Epithelial cell of prostate (primary cell): ENCODE data around the gene TMEM30A.

Experiments
- DNase-seq: peaks from one replicate; pipeline ENCODE4 v3.0.0-alpha.2; 2011; ENCODE audit warnings: low read depth, low spot score
- H3K27ac ChIP-seq: fragments of 450-650 bp; 2 replicates; pipeline ENCODE4 v1.5.1; 2017; ENCODE audit warnings: mild to moderate bottlenecking

The TMEM30A gene

GRCh38 chr6:75296811-75297779 lies 12.5 kb upstream of the TMEM30A start:
- no peak overlapping the region for H3K27ac ChIP-seq
- DNase-seq: no peak

- H3K27ac ChIP-seq: no peak overlapping the region
- no peak for DNase-seq
Measured at GRCh38 chr6:75292555-75292954, 8.0 kb upstream of the TMEM30A start.

- no peak for DNase-seq
- H3K27ac ChIP-seq: no peak overlapping the region
Measured at GRCh38 chr6:75291744-75292143, 7.2 kb upstream of the TMEM30A start.

GRCh38 chr6:75291331-75291730 lies 6.7 kb upstream of the TMEM30A start:
- DNase-seq: no peak
- no peak overlapping the region for H3K27ac ChIP-seq

- H3K27ac ChIP-seq: no peak overlapping the region
- no peak for DNase-seq
Measured at GRCh38 chr6:75290136-75290945, 5.7 kb upstream of the TMEM30A start.

- peak; percentile 18 for DNase-seq
- H3K27ac ChIP-seq: peak overlapping the region; percentile 27
Measured at GRCh38 chr6:75288023-75288422, 3.4 kb upstream of the TMEM30A start.

GRCh38 chr6:75287424-75287823 lies 2.8 kb upstream of the TMEM30A start:
- no peak for DNase-seq
- H3K27ac ChIP-seq: peak overlapping the region; percentile 27

- DNase-seq: no peak
- H3K27ac ChIP-seq: peak overlapping the region; percentile 27
Measured at GRCh38 chr6:75286955-75287354, 2.4 kb upstream of the TMEM30A start.

GRCh38 chr6:75285283-75285639 lies 669 bp upstream of the TMEM30A start:
- peak overlapping the region; percentile 79 for H3K27ac ChIP-seq

GRCh38 chr6:75283907-75284631 lies 523 bp downstream of the TMEM30A start:
- DNase-seq: no peak
- H3K27ac ChIP-seq: peak overlapping the region; percentile 79

More at GRCh38 chr6:75285283-75285639, 669 bp upstream of the TMEM30A start:
- DNase-seq: no peak

- DNase-seq: no peak
- no peak overlapping the region for H3K27ac ChIP-seq
Measured at GRCh38 chr6:75282706-75283105, 1.9 kb downstream of the TMEM30A start.

- DNase-seq: no peak
- H3K27ac ChIP-seq: no peak overlapping the region
Measured at GRCh38 chr6:75281653-75282052, 2.9 kb downstream of the TMEM30A start.

- no peak for DNase-seq
- H3K27ac ChIP-seq: peak overlapping the region; percentile 6
Measured at GRCh38 chr6:75280131-75280855, 4.3 kb downstream of the TMEM30A start.

GRCh38 chr6:75279418-75279817 lies 5.2 kb downstream of the TMEM30A start:
- peak overlapping the region; percentile 6 for H3K27ac ChIP-seq
- no peak for DNase-seq

- DNase-seq: no peak
- no peak overlapping the region for H3K27ac ChIP-seq
Measured at GRCh38 chr6:75278474-75279077, 6.0 kb downstream of the TMEM30A start.

- peak overlapping the region; percentile 72 for H3K27ac ChIP-seq
- DNase-seq: peak; percentile 76
Measured at GRCh38 chr6:75275067-75275466, 9.5 kb downstream of the TMEM30A start.

- peak overlapping the region; percentile 67 for H3K27ac ChIP-seq
- DNase-seq: no peak
Measured at GRCh38 chr6:75273009-75273408, 11.6 kb downstream of the TMEM30A start.

- peak overlapping the region; percentile 67 for H3K27ac ChIP-seq
Measured at GRCh38 chr6:75272145-75272840, 12.3 kb downstream of the TMEM30A start.

GRCh38 chr6:75268988-75269354 lies 15.6 kb downstream of the TMEM30A start:
- H3K27ac ChIP-seq: peak overlapping the region; percentile 28
- DNase-seq: no peak

More at GRCh38 chr6:75272145-75272840, 12.3 kb downstream of the TMEM30A start:
- DNase-seq: peak; percentile 48
